Endodermal cell (in vitro differentiated cells): Measurements from ENCODE around the gene PLXDC1. TPM values are rescaled to one million over a fixed set of nuclear protein-coding genes. Genes with fewer than 3 reads are reported as not detected.

Source experiments
- DNase-seq: peaks from one replicate; pipeline ENCODE4 v3.0.0-alpha.2; 2017
- H3K27ac ChIP-seq: 2 replicates; pipeline ENCODE4 v1.5.1; 2013; ENCODE audit warnings: mild to moderate bottlenecking, low read depth, low read length, moderate library complexity
- H3K27me3 ChIP-seq: 2 replicates; pipeline ENCODE4 v1.6.1; 2013; ENCODE audit warnings: mild to moderate bottlenecking, low read length, moderate library complexity; ENCODE audit not compliant: insufficient read depth, control insufficient read depth, poor library complexity, severe bottlenecking
- H3K36me3 ChIP-seq: 2 replicates; pipeline ENCODE4 v1.7.0; 2013; ENCODE audit warnings: mild to moderate bottlenecking, low read length, moderate library complexity; ENCODE audit not compliant: control insufficient read depth, insufficient read depth
- H3K4me1 ChIP-seq: one replicate; pipeline ENCODE4 v1.7.0; 2013; ENCODE audit warnings: low read length; ENCODE audit not compliant: control insufficient read depth, insufficient read depth
- H3K4me3 ChIP-seq: 2 replicates; pipeline ENCODE4 v1.5.1; 2013; ENCODE audit warnings: mild to moderate bottlenecking, low read length, moderate library complexity
- H3K9ac ChIP-seq: 2 replicates; pipeline ENCODE4 v1.6.1; 2013; ENCODE audit warnings: mild to moderate bottlenecking, low read length, moderate library complexity; ENCODE audit not compliant: poor library complexity, severe bottlenecking; ENCODE audit errors: extremely low read depth
- H3K9me3 ChIP-seq: 2 replicates; pipeline ENCODE4 v1.6.1; 2013; ENCODE audit warnings: mild to moderate bottlenecking, low read length, moderate library complexity; ENCODE audit not compliant: control insufficient read depth
- H3K27ac Mint-ChIP-seq: 2 replicates; pipeline ENCODE4 v1.8.0; 2020; ENCODE audit warnings: mixed read lengths
- H3K27me3 Mint-ChIP-seq: 2 replicates; pipeline ENCODE4 v1.8.0; 2021; ENCODE audit warnings: mild to moderate bottlenecking, mixed read lengths; ENCODE audit not compliant: insufficient read depth
- H3K36me3 Mint-ChIP-seq: 2 replicates; pipeline ENCODE4 v1.8.0; 2020; ENCODE audit warnings: low read depth, mixed read lengths
- H3K4me1 Mint-ChIP-seq: 2 replicates; pipeline ENCODE4 v1.8.0; 2020; ENCODE audit warnings: mixed read lengths
- H3K4me3 Mint-ChIP-seq: 2 replicates; pipeline ENCODE4 v1.8.0; 2020; ENCODE audit warnings: mild to moderate bottlenecking, moderate library complexity, mixed read lengths
- H3K9me3 Mint-ChIP-seq: 2 replicates; pipeline ENCODE4 v1.8.0; 2020; ENCODE audit warnings: mild to moderate bottlenecking, mixed read lengths
- CTCF ChIP-seq: fragments of 200-600 bp; sonication (generic); conservative IDR thresholded peaks from 2 replicates; pipeline ENCODE4 v1.5.0; 2021; ENCODE audit warnings: antibody characterized with exemption, mild to moderate bottlenecking
- WGBS, 2 experiments: methylation state at CpG; one replicate each; pipeline versions ENCODE4 v1.1.5 to v1.1.7; 2013; ENCODE audit warnings: missing lambda C conversion rate in 2 of 2, mixed read lengths in 1 of 2; ENCODE audit not compliant: insufficient coverage in 1 of 2, insufficient read length in 1 of 2; 5-methylcytosine and 5-hydroxymethylcytosine counted together
- total RNA-seq, 2 donors: library from RNA; stranded (reverse); fragmentation: NEBNext Ultra II Directional in 1 of 2; extraction: Animal tissue kit (Norgen Biotek cat#: 25700) in 1 of 2; gene quantifications; 2 replicates in 1 of 2; 3 replicates in 1 of 2; pipeline ENCODE4 v1.2.1, GENCODE V29; 2021

The PLXDC1 gene
- total RNA-seq, 2 donors from 2014 or later: 9.0 TPM

GRCh38 chr17:39167476-39167875 lies 16.0 kb upstream of the PLXDC1 start:
- Mint-ChIP-seq H3K9me3 (peaks cover 7% of the 10 kb centered on the region), H3K4me1 (peaks cover 10% of the 10 kb centered on the region), H3K27ac (no peak overlapping the region), H3K36me3 (no peaks in the 10 kb centered on the region), H3K27me3 (peaks cover 50% of the 10 kb centered on the region), H3K4me3 (no peak overlapping the region)
- no peak for TF ChIP-seq CTCF
- no peak overlapping the region for H3K4me3 ChIP-seq
- WGBS, 2 experiments: 78 to 88% methylated on average over 1 to 2 of the region's 2 CpGs
- H3K36me3 ChIP-seq: no peaks in the 10 kb centered on the region
- peaks cover 24% of the 10 kb centered on the region for H3K27me3 ChIP-seq
- H3K9ac ChIP-seq: no peak overlapping the region
- DNase-seq: no peak
- no peaks in the 10 kb centered on the region for H3K4me1 ChIP-seq
- H3K27ac ChIP-seq: no peak overlapping the region
- H3K9me3 ChIP-seq: no peaks in the 10 kb centered on the region

- H3K4me3 Mint-ChIP-seq: peak overlapping the region; percentile 77
- H3K27me3 Mint-ChIP-seq: peaks cover 50% of the 10 kb centered on the region
- no peaks in the 10 kb centered on the region for H3K36me3 Mint-ChIP-seq
- H3K27me3 ChIP-seq: peaks cover 24% of the 10 kb centered on the region
- no peak for TF ChIP-seq CTCF
- H3K4me1 ChIP-seq: no peaks in the 10 kb centered on the region
- H3K36me3 ChIP-seq: no peaks in the 10 kb centered on the region
- peaks cover 7% of the 10 kb centered on the region for H3K9me3 Mint-ChIP-seq
- 71 to 79% methylated on average over 7 of the region's 7 CpGs for whole genome bisulfite sequencing, 2 experiments
- H3K9ac ChIP-seq: no peak overlapping the region
- H3K27ac ChIP-seq: no peak overlapping the region
- DNase-seq: no peak
- no peaks in the 10 kb centered on the region for H3K9me3 ChIP-seq
- H3K27ac Mint-ChIP-seq: no peak overlapping the region
- H3K4me1 Mint-ChIP-seq: peaks cover 4% of the 10 kb centered on the region
- H3K4me3 ChIP-seq: no peak overlapping the region
These were observed 15.2 kb upstream of the PLXDC1 start for GRCh38 chr17:39166437-39167335.

GRCh38 chr17:39165841-39166349 lies 14.5 kb upstream of the PLXDC1 start, which contains the start of gene ARL5C:
ARL5C (minus strand) TSS chr17:39166161; CDS start chr17:39165760, 401 bp downstream.
- H3K4me3 Mint-ChIP-seq: peak within 1 kb of the TSS; percentile 77
- peaks cover 4% of the 10 kb centered on the region for H3K4me1 Mint-ChIP-seq
- no peak within 1 kb of the TSS for H3K27ac Mint-ChIP-seq
- peaks cover 24% of the 10 kb centered on the region for H3K27me3 ChIP-seq
- H3K36me3 ChIP-seq: no peaks in the 10 kb centered on the region
- H3K9ac ChIP-seq: no peak within 1 kb of the TSS
- H3K4me3 ChIP-seq: peak within 1 kb of the TSS; percentile 87
- peaks cover 50% of the 10 kb centered on the region for H3K27me3 Mint-ChIP-seq
- no peak for DNase-seq
- H3K36me3 Mint-ChIP-seq: no peaks in the 10 kb centered on the region
- no peaks in the 10 kb centered on the region for H3K4me1 ChIP-seq
- WGBS, 2 experiments: 76 to 86% methylated on average over 13 to 17 of the region's 17 CpGs
- peaks cover 7% of the 10 kb centered on the region for H3K9me3 Mint-ChIP-seq
- no peaks in the 10 kb centered on the region for H3K9me3 ChIP-seq
- no peak within 1 kb of the TSS for H3K27ac ChIP-seq
- no peak for TF ChIP-seq CTCF
